Testis (tissue), 2 donors: ENCODE measurements around the gene CTNNA1.

ENCODE experiments used
- CTCF ChIP-seq, 3 experiments: fragments of 450-650 bp in 2 of 3; fragments of 200-600 bp in 1 of 3; sonication (generic) in 1 of 3; IDR thresholded peaks; one replicate each; pipeline ENCODE4 v1.5.1; 2016 to 2019; ENCODE audit warnings: antibody characterized with exemption in 3 of 3, mild to moderate bottlenecking in 2 of 3, moderate library complexity in 1 of 3
- POLR2A ChIP-seq: fragments of 450-650 bp; IDR thresholded peaks from one replicate; pipeline ENCODE4 v1.6.1; 2017; ENCODE audit warnings: antibody characterized with exemption, mild to moderate bottlenecking, moderate library complexity

- TF ChIP-seq POLR2A (no peak), CTCF (IDR thresholded peaks at IDR 0.05) (no peak)
These were observed 120.4 kb downstream of the CTNNA1 start for GRCh38 chr5:138873466-138874221.
